ENCODE measurements around the gene PHACTR1. TPM values are rescaled to one million over a fixed set of nuclear protein-coding genes. Genes with fewer than 3 reads are reported as not detected.
"Not testable (repeated sequence)": the region's sequence is repeated elsewhere in the genome, so short reads cannot be mapped to it uniquely, and the experiment has no call there.

The PHACTR1 gene
- total RNA-seq, 1 donor from 2014 or later = 3.6 TPM

- DNase-seq (ENCODE audit: low spot score) = no peak
Measured at GRCh38 chr6:12899046-12899833, 182.7 kb downstream of the PHACTR1 start.

GRCh38 chr6:12903246-12903645 lies 186.7 kb downstream of the PHACTR1 start:
- peak; percentile 24 for DNase-seq (ENCODE audit: low spot score)

GRCh38 chr6:12909833-12910232 lies 193.3 kb downstream of the PHACTR1 start:
- peak; percentile 79 for DNase-seq (ENCODE audit: low spot score)

- DNase-seq (ENCODE audit: low spot score) = peak; percentile 71
Measured at GRCh38 chr6:12911427-12911826, 194.9 kb downstream of the PHACTR1 start.

- DNase-seq (ENCODE audit: low spot score) = no peak
Measured at GRCh38 chr6:12913201-12913600, 196.6 kb downstream of the PHACTR1 start.

GRCh38 chr6:12916006-12916405 lies 199.4 kb downstream of the PHACTR1 start:
- no peak for DNase-seq (ENCODE audit: low spot score)

GRCh38 chr6:12916420-12917136 lies 200.0 kb downstream of the PHACTR1 start:
- no peak for DNase-seq (ENCODE audit: low spot score)

GRCh38 chr6:12921467-12921866 lies 204.9 kb downstream of the PHACTR1 start:
- DNase-seq (ENCODE audit: low spot score) = no peak

- DNase-seq (ENCODE audit: low spot score) = no peak
Measured at GRCh38 chr6:12923644-12924235, 207.2 kb downstream of the PHACTR1 start.

- DNase-seq (ENCODE audit: low spot score) = no peak
Measured at GRCh38 chr6:12924911-12925310, 208.3 kb downstream of the PHACTR1 start.

- DNase-seq (ENCODE audit: low spot score) = no peak
Measured at GRCh38 chr6:12927746-12928145, 211.2 kb downstream of the PHACTR1 start.

- no peak for DNase-seq (ENCODE audit: low spot score)
Measured at GRCh38 chr6:12929678-12930077, 213.1 kb downstream of the PHACTR1 start.

- DNase-seq (ENCODE audit: low spot score) = no peak
Measured at GRCh38 chr6:12931639-12932038, 215.1 kb downstream of the PHACTR1 start.

GRCh38 chr6:12935637-12936036 lies 219.1 kb downstream of the PHACTR1 start:
- DNase-seq (ENCODE audit: low spot score) = no peak

GRCh38 chr6:12937971-12938370 lies 221.4 kb downstream of the PHACTR1 start:
- no peak for DNase-seq (ENCODE audit: low spot score)

- DNase-seq (ENCODE audit: low spot score) = no peak
Measured at GRCh38 chr6:12939314-12939713, 222.7 kb downstream of the PHACTR1 start.

GRCh38 chr6:12941422-12941821 lies 224.9 kb downstream of the PHACTR1 start:
- no peak for DNase-seq (ENCODE audit: low spot score)

- DNase-seq (ENCODE audit: low spot score) = no peak
Measured at GRCh38 chr6:12943549-12943948, 227.0 kb downstream of the PHACTR1 start.

GRCh38 chr6:12944001-12944400 lies 227.4 kb downstream of the PHACTR1 start:
- no peak for DNase-seq (ENCODE audit: low spot score)

- not testable (repeated sequence) for DNase-seq (ENCODE audit: low spot score)
Measured at GRCh38 chr6:12944528-12944927, 228.0 kb downstream of the PHACTR1 start.

- no peak for DNase-seq (ENCODE audit: low spot score)
Measured at GRCh38 chr6:12947151-12947871, 230.7 kb downstream of the PHACTR1 start.

GRCh38 chr6:12947967-12948366 lies 231.4 kb downstream of the PHACTR1 start:
- no peak for DNase-seq (ENCODE audit: low spot score)
